DOHH2 (cell line): Measurements from ENCODE around the gene TEX2.

Experiments
- H3F3A ChIP-seq: fragments of 200-600 bp; sonication (generic), shearing (Covaris generic); 2 replicates; pipeline ENCODE4 v1.6.0; 2016; ENCODE audit warnings: antibody characterized with exemption, mild to moderate bottlenecking; ENCODE audit not compliant: control insufficient read depth, insufficient read depth
- H3K27ac ChIP-seq: fragments of 200-600 bp; sonication (generic); 2 replicates; pipeline ENCODE4 v1.5.1; 2014; ENCODE audit warnings: low read depth, mild to moderate bottlenecking, low read length, moderate library complexity
- H3K27me3 ChIP-seq: fragments of 200-600 bp; sonication (generic); 2 replicates; pipeline ENCODE4 v1.6.1; 2014; ENCODE audit warnings: mild to moderate bottlenecking, low read length, mixed read lengths; ENCODE audit not compliant: control insufficient read depth
- H3K36me3 ChIP-seq: fragments of 200-600 bp; sonication (generic); 2 replicates; pipeline ENCODE4 v1.6.1; 2014; ENCODE audit warnings: mild to moderate bottlenecking, low read length, moderate library complexity, mixed read lengths; ENCODE audit not compliant: control insufficient read depth
- H3K4me1 ChIP-seq: fragments of 200-600 bp; sonication (generic); 2 replicates; pipeline ENCODE4 v1.6.1; 2014; ENCODE audit warnings: mild to moderate bottlenecking, low read length, mixed read lengths; ENCODE audit not compliant: control insufficient read depth
- H3K4me2 ChIP-seq: fragments of 200-600 bp; sonication (generic); 2 replicates; pipeline ENCODE4 v1.6.0; 2014; ENCODE audit warnings: mild to moderate bottlenecking, low read length, moderate library complexity
- H3K4me3 ChIP-seq: fragments of 200-600 bp; sonication (generic); 2 replicates; pipeline ENCODE4 v1.5.1; 2014; ENCODE audit warnings: mild to moderate bottlenecking, low read length, mixed read lengths
- H3K79me2 ChIP-seq: fragments of 200-600 bp; sonication (generic); 2 replicates; pipeline ENCODE4 v1.6.1; 2014; ENCODE audit warnings: mild to moderate bottlenecking, low read length, mixed read lengths; ENCODE audit not compliant: control insufficient read depth
- H3K9me2 ChIP-seq: fragments of 200-600 bp; sonication (generic); replicated peaks from 2 replicates; pipeline ENCODE4 v1.6.1; 2014; ENCODE audit warnings: mild to moderate bottlenecking, low read length, mixed read lengths; ENCODE audit not compliant: control insufficient read depth
- H3K9me3 ChIP-seq: fragments of 200-600 bp; sonication (generic); 2 replicates; pipeline ENCODE4 v1.6.1; 2014; ENCODE audit warnings: antibody characterized with exemption, low read length, mixed read lengths; ENCODE audit not compliant: control insufficient read depth, insufficient read depth
- H4K20me1 ChIP-seq: fragments of 200-600 bp; sonication (generic); 2 replicates; pipeline ENCODE4 v1.6.0; 2014; ENCODE audit warnings: low read depth, mild to moderate bottlenecking, antibody characterized with exemption, low read length, moderate library complexity; ENCODE audit not compliant: control insufficient read depth, insufficient read depth
- CTCF ChIP-seq: fragments of 200-600 bp; sonication (generic); IDR thresholded peaks from one replicate; pipeline ENCODE4 v1.5.1; 2014; ENCODE audit warnings: antibody characterized with exemption, mild to moderate bottlenecking, low read depth, low read length; ENCODE audit not compliant: poor library complexity, severe bottlenecking
- EZH2phosphoT487 ChIP-seq: fragments of 200-600 bp; sonication (generic); IDR thresholded peaks from 2 replicates; pipeline ENCODE4 v1.6.1; 2017; ENCODE audit warnings: borderline replicate concordance, mild to moderate bottlenecking, antibody characterized with exemption, low read length, moderate library complexity, mixed read lengths

TEX2 gene

GRCh38 chr17:64110379-64111152 lies 152.5 kb downstream of the TEX2 start:
- Histone ChIP-seq H3K36me3 (no peaks in the 10 kb centered on the region), H3K4me2 (no peak overlapping the region), H3K79me2 (no peaks in the 10 kb centered on the region), H3K9me3 (no peaks in the 10 kb centered on the region), H3K27me3 (no peaks in the 10 kb centered on the region), H3K4me3 (no peak overlapping the region), H3F3A (no peaks in the 10 kb centered on the region), H4K20me1 (no peaks in the 10 kb centered on the region), H3K4me1 (peaks cover 5% of the 10 kb centered on the region), H3K9me2 (no peaks in the 10 kb centered on the region), H3K27ac (no peak overlapping the region)
- TF ChIP-seq EZH2phosphoT487 (no peak), CTCF (no peak)

- Histone ChIP-seq H3K79me2 (no peaks in the 10 kb centered on the region), H3F3A (no peaks in the 10 kb centered on the region)
Measured at GRCh38 chr17:64109400-64109799, 153.7 kb downstream of the TEX2 start.

DNA sequence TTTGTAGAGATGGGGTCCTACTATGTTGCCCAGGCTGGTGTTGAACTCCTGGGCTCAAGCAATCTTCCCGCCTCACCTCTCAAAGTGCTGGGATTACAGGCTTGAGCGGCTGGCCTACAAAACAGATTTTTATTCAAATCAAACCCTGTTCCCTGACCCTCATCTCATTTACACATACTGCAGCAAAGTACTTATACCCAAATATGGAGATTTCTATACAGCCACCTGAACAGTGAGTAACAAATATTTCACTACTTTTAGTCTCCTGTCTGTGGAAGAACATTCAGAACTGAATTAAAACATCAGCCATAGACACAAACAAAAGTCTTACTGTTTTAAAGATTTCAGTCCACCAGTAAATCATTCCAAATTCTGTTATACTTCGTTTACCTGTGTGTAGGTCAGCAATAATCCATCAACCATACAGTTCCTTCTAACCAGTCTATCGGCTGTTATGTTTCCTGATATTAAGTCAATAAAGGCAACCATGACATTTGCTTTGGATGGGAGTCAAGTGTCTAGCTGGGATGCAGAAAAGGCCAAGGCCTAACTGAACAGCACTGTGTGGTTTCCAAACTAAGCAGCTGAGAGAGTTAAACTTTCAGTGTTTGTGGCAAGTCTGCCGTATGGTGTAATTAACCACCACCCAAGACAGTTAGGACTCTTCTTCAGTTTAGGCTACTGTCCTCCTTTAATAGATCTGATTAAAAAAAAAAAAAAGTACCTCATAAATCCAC lies 155.4 kb downstream of the TEX2 start:
- H3K4me2 ChIP-seq, result no peak overlapping the region
- no peaks in the 10 kb centered on the region for H4K20me1 ChIP-seq
- no peaks in the 10 kb centered on the region for H3F3A ChIP-seq
- no peaks in the 10 kb centered on the region for H3K9me2 ChIP-seq
- H3K9me3 ChIP-seq, result no peaks in the 10 kb centered on the region
- TF ChIP-seq CTCF, result no peak
- TF ChIP-seq EZH2phosphoT487, result no peak
- no peak overlapping the region for H3K4me3 ChIP-seq
- H3K4me1 ChIP-seq, result peaks cover 12% of the 10 kb centered on the region
- H3K36me3 ChIP-seq, result no peaks in the 10 kb centered on the region
- no peaks in the 10 kb centered on the region for H3K79me2 ChIP-seq
- H3K27ac ChIP-seq, result no peak overlapping the region
- H3K27me3 ChIP-seq, result peaks cover 5% of the 10 kb centered on the region

More at GRCh38 chr17:64109400-64109799, 153.7 kb downstream of the TEX2 start:
- H3K4me3 ChIP-seq, result no peak overlapping the region
- TF ChIP-seq EZH2phosphoT487, result no peak
- no peak for TF ChIP-seq CTCF
- H3K36me3 ChIP-seq, result no peaks in the 10 kb centered on the region
- no peaks in the 10 kb centered on the region for H3K9me2 ChIP-seq
- no peak overlapping the region for H3K4me2 ChIP-seq
- no peaks in the 10 kb centered on the region for H3K27me3 ChIP-seq
- no peak overlapping the region for H3K27ac ChIP-seq
- H3K9me3 ChIP-seq, result no peaks in the 10 kb centered on the region
- H4K20me1 ChIP-seq, result no peaks in the 10 kb centered on the region
- H3K4me1 ChIP-seq, result peaks cover 5% of the 10 kb centered on the region
